ENCODE data around the gene GABRG3.

The GABRG3 gene

DNA sequence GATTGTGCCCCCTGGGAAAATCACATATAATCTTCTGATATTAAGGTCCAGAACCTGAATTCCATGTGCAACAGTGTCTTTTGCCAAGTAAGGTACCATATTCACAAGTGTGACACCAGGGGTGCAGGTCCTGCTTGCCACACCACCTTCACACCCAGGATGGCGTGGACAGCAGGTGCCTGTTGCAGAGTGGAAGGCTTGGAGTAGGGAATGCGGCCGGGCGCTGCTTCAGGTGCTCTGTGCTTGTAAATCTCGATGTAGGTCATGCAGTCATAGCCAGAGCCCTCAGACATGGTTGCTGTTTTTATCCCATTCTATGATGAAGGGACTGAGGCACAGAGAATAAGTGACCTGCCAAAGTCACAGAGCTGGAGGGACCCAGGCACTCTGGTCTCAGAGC, 34.5 kb upstream of the GABRG3 start:
- ATAC-seq = no peak
- TF ChIP-seq TOX (CRISPR knock-in tag; IDR thresholded peaks at IDR 0.05; ENCODE audit: borderline replicate concordance) (no peak), ARNTL (CRISPR knock-in tag; IDR thresholded peaks at IDR 0.05; ENCODE audit: borderline replicate concordance, low read depth) (no peak), CSRNP3 (CRISPR knock-in tag; IDR thresholded peaks at IDR 0.05) (no peak), ESRRG (CRISPR knock-in tag; IDR thresholded peaks at IDR 0.05) (no peak), SNAI2 (CRISPR knock-in tag; IDR thresholded peaks at IDR 0.05) (no peak), TCF4 (CRISPR knock-in tag; IDR thresholded peaks at IDR 0.05; ENCODE audit: borderline replicate concordance) (no peak), CSDC2 (CRISPR knock-in tag; IDR thresholded peaks at IDR 0.05) (no peak), PPARA (CRISPR knock-in tag; IDR thresholded peaks at IDR 0.05; ENCODE audit: borderline replicate concordance) (no peak), TSHZ2 (CRISPR knock-in tag; IDR thresholded peaks at IDR 0.05) (no peak), ZNF8 (CRISPR knock-in tag; IDR thresholded peaks at IDR 0.05) (no peak), ZC3H10 (CRISPR knock-in tag; IDR thresholded peaks at IDR 0.05) (no peak), OSR1 (CRISPR knock-in tag; IDR thresholded peaks at IDR 0.05) (no peak), ISL1 (CRISPR knock-in tag; IDR thresholded peaks at IDR 0.05) (no peak), RARB (CRISPR knock-in tag; IDR thresholded peaks at IDR 0.05) (no peak), PATZ1 (CRISPR knock-in tag; IDR thresholded peaks at IDR 0.05; ENCODE audit: borderline replicate concordance) (no peak)

DNA sequence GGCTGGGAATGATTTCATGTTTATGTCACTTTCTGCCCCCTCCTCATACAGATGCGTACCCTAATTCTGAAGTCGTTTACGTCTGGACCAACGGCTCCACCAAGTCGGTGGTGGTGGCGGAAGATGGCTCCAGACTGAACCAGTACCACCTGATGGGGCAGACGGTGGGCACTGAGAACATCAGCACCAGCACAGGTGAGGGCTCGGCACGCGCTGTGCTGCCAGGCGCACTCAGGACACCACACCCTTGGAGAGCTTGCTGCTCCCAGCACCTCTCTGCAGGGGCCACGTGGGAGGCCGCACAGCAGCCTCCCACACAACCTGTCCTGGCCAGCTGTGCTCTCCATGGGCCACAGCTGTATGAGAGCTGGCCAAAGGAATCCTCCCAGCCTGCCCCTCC, 33.8 kb upstream of the GABRG3 start:
- no peak for TF ChIP-seq ESRRG (CRISPR knock-in tag; IDR thresholded peaks at IDR 0.05)
- TF ChIP-seq TSHZ2 (CRISPR knock-in tag; IDR thresholded peaks at IDR 0.05) = no peak
- TF ChIP-seq ZNF70 (CRISPR knock-in tag; IDR thresholded peaks at IDR 0.05) = no peak
- no peak for TF ChIP-seq ZFP30 (CRISPR knock-in tag; IDR thresholded peaks at IDR 0.05)
- no peak for TF ChIP-seq ISL1 (CRISPR knock-in tag; IDR thresholded peaks at IDR 0.05)
- TF ChIP-seq, protein P1, sequence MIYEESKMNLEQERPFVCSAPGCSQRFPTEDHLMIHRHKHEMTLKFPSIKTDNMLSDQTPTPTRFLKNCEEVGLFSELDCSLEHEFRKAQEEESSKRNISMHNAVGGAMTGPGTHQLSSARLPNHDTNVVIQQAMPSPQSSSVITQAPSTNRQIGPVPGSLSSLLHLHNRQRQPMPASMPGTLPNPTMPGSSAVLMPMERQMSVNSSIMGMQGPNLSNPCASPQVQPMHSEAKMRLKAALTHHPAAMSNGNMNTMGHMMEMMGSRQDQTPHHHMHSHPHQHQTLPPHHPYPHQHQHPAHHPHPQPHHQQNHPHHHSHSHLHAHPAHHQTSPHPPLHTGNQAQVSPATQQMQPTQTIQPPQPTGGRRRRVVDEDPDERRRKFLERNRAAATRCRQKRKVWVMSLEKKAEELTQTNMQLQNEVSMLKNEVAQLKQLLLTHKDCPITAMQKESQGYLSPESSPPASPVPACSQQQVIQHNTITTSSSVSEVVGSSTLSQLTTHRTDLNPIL (CRISPR knock-in tag; IDR thresholded peaks at IDR 0.05; ENCODE audit: low read depth) = no peak
- TF ChIP-seq TOX (CRISPR knock-in tag; IDR thresholded peaks at IDR 0.05; ENCODE audit: borderline replicate concordance) = no peak
- ATAC-seq = no peak

- no peak for TF ChIP-seq ESRRG (CRISPR knock-in tag; IDR thresholded peaks at IDR 0.05)
- no peak for TF ChIP-seq ZFP30 (CRISPR knock-in tag; IDR thresholded peaks at IDR 0.05)
- TF ChIP-seq BACH2 (CRISPR knock-in tag; IDR thresholded peaks at IDR 0.05; ENCODE audit: borderline replicate concordance) = no peak
- TF ChIP-seq TOX (CRISPR knock-in tag; IDR thresholded peaks at IDR 0.05; ENCODE audit: borderline replicate concordance) = no peak
- no peak for TF ChIP-seq ZNF70 (CRISPR knock-in tag; IDR thresholded peaks at IDR 0.05)
- no peak for TF ChIP-seq CSRNP3 (CRISPR knock-in tag; IDR thresholded peaks at IDR 0.05)
- no peak for TF ChIP-seq PATZ1 (CRISPR knock-in tag; IDR thresholded peaks at IDR 0.05; ENCODE audit: borderline replicate concordance)
- no peak for TF ChIP-seq ARNTL (CRISPR knock-in tag; IDR thresholded peaks at IDR 0.05; ENCODE audit: borderline replicate concordance, low read depth)
- TF ChIP-seq ZNF8 (CRISPR knock-in tag; IDR thresholded peaks at IDR 0.05) = no peak
- no peak for TF ChIP-seq ZFP3 (CRISPR knock-in tag; IDR thresholded peaks at IDR 0.05)
- no peak for TF ChIP-seq PPARA (CRISPR knock-in tag; IDR thresholded peaks at IDR 0.05; ENCODE audit: borderline replicate concordance)
- TF ChIP-seq GLIS3 (CRISPR knock-in tag; IDR thresholded peaks at IDR 0.05) = no peak
- no peak for TF ChIP-seq RARB (CRISPR knock-in tag; IDR thresholded peaks at IDR 0.05)
- ATAC-seq = no peak
Observed at GRCh38 chr15:26939398-26939797, 31.6 kb upstream of the GABRG3 start.

Data from SK-N-SH treated with all-trans-retinoic acid at 6 μM for 48 hours (cell line).